Neural progenitor cell (in vitro differentiated cells): ENCODE measurements around the gene LRP3.

Experiments
- CTCF ChIP-seq: fragments of 200-600 bp; sonication (generic); IDR thresholded peaks from 2 replicates; pipeline ENCODE4 v1.5.1; 2017; ENCODE audit warnings: antibody characterized with exemption, mild to moderate bottlenecking
- EZH2 ChIP-seq: fragments of 200-600 bp; sonication (generic); IDR thresholded peaks from 2 replicates; pipeline ENCODE4 v1.6.1; 2017; ENCODE audit warnings: antibody characterized with exemption, mild to moderate bottlenecking, moderate library complexity
- EZH2phosphoT487 ChIP-seq: fragments of 200-600 bp; sonication (generic); IDR thresholded peaks from 2 replicates; pipeline ENCODE4 v1.6.1; 2017; ENCODE audit warnings: antibody characterized with exemption

- TF ChIP-seq EZH2: no peak
- no peak for TF ChIP-seq CTCF
- no peak for TF ChIP-seq EZH2phosphoT487
Measured at GRCh38 chr19:33193269-33193864, 763 bp upstream of the LRP3 start.
